Measurements from ENCODE around the gene ALK.

Gene ALK

DNA sequence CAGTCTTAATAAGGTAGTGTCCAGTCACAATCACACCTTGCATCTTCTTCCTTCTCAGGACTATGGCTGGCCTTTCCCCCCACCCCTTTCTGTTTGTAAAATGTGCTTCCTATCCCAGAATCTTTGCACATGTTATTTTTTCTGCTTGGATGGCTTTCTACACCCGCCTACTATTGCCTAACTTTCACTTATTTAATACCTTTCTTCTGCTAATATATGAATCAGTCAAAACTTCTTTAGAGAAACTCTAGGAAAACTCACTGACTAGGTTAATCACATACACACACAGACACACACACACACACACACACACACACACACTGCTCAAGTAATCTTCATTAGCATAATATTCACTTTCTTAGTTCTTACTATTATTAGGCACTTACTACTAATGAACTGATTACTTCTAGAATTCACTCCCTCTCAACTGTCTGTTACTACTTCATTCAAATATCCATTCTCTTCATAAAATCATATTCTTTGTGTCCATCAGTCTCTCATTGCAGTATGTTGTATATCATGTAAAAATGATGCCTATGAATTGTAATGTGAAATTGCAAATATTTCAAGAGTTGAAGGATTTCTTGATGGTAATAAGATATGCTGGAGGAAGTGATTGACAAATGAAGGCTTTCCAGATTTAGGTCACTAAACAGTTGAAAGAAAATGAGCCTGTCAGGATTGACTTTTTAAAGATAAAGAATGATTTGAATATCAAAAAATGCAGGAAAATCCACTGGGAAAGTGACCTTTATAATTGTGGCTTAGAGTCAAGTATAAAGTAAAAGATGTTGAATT lies 754.9 kb downstream of the ALK start:
- DNase-seq: no peak

DNA sequence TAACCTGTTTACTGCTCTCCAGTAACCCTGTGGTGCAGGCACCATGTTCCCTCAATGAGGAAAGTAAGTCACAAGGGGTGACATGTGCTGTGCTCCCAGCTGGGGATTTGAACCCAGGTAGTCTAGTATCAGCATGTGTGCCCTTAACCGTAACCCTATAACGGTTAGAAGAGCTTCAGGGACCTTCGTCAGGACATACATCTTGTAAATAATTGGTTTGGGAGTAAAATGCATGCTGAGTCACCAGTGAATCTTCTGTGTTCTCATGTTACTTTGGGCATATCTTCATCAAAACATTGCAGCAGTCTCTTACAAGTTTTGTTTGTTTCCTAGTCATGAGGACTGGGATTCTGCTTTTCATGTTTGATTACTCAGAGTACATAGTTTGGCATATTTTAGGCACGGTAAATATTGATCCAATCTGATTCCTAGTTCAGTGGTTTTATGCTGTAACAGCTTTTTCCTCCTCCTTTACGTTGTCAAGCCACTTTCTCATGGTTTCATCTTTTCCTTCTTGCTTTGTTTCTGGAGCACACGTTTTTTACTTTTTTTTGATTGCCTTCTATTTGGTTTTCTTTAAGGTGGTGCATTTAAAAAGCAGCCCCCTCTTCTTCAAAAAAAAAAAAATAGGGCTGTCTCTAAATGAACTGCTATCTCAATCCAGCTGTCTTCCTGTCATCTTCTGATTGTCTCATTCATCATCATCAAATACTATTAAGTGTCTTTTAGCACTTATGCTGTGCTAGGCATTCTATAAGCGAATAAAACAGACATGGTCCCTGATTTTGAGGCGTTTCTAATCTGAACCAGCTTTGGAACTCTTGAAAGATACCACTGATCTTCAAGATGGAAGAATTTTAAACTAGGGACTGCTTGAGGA lies 755.8 kb downstream of the ALK start:
- no peak for DNase-seq

DNA sequence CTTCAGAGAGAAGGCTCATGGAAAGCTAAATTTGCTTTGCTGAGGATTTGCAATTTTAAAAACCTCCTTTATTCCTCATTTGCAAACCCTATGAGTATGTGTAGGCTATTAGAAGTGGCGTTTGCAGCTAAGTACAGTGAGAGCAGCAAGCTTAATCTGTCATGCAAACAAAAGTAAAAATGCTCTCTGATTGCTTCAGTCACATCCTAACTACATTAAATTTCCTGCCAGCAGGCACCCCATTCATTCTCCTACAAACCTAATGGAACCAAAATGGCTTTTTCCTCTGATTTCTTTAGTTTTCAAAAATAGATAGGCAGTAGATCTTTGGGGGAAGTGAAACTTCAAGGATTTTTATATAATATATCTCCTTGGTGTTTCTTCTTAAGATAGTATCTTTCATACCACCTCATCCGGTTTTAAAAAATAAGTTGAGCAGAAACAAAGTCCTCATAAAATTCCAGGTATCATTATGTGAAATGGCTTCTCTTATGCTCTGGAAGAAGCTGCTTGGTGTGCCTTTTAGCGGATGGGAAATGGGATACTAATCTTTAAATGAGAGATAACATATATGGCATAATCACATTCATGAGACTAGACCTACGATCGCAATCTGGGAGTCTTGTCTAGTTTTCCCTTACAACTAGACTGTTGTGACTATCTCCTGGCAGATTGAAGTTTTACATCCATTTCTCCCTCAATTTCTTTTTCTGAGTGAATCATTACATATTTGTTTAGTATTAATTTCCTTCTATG lies 757.1 kb downstream of the ALK start:
- no peak for DNase-seq

DNA sequence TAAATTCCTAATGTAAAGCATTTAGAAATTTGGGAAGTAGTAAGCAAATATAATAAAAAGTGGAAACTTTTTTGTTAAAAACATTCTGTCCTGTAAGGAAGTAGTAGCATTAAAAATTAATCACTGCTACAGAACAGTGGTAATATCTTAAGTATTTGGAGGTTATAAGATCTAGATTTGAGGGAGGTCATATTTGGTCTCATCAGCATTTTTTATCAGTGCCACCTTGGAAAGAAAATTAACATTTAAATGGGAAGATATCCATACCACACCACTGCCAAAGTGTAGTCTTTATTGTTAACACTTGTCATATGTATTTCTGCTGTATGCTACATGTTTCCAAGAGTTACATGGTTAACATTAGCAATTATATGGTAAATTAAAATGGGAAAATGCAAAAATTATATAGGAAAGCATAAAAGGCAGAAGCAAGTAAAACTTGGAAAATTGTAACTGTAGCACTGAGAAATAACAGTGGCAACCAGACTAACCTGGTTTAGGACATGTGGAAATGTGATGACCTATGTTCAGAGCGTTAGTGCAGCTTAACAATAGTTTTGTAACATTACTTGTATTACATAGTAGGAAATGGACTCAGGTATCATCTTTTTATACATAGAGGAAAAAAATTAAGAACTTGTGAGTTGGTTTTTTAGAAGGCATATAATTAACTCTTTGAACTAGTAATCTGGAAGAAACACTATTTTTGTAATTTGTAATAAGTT lies 759.0 kb downstream of the ALK start:
- DNase-seq: no peak

DNA sequence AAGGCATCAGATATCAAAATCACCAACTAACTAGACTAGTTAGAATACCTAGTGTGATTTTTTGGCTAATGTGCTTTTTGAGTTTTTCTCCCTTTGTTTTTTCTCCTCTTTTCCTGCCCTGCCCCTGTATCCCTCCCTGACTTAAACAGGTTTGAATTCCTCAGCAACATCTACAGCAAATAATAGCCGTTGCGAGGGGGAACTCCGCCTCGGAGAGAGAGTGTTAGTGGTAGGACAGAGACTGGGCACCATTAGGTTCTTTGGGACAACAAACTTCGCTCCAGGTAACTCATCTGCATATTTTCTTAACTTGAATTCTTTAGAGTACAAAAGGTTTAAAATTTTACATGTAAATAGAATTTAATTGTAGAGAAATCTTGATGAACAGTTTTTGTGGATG lies 761.2 kb downstream of the ALK start:
- no peak for DNase-seq

DNA sequence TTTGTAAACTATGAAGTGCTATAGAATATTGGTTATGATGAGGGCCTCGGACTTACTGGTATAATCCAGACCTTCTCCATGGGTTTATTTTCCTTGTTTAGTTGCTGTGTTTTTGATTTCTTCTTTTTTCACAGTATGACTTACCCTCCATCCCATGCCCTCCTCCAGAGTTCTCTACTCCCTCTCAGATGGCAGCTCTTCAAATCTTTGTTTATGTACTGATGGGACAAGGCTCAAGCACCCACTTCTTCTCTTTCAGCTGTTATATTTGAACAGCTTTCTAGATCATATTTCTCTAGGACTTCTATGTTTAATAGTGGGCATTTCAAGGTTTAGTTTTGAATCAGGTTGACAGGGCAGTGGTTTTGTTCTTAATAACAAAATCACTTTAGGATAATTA lies 762.3 kb downstream of the ALK start:
- DNase-seq: no peak

DNA sequence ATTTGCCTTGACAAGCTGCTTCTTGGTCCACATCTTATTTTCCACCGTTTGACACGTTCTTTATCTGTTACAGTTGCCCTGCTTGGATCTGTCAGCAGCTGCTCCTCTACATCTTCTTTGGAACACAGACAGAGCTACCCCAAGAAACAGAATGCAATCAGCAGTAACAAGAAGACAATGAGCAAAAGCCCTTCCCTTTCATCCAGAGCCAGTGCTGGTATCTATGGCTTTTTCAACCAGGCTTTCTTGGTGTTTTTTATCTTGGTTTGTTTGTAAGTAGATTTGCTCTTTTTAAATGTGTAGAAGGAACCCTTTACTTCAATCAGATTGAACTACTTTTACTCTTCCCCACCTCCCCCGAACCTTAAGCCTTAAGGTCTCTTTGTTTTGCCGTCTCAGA lies 764.3 kb downstream of the ALK start:
- no peak for DNase-seq

DNA sequence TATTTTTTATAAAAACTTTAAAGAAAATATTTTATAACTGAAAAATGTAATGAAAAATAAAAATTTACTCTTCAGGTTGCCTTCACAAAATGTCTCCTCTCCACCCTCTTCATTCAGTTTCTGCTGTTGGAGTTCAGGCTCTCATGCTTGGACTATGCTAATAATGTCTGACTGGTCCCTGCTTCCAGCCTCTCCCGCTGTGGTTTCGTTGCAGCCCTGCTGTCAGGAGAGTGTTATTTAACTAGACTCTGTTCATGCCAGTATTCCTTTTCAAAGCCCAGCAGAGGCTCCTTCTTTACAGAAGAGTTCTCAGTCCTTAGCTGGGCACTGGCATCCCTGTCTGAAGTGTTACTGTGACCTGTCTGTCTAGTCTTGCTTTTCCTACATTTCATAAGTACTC lies 765.8 kb downstream of the ALK start:
- no peak for DNase-seq

DNA sequence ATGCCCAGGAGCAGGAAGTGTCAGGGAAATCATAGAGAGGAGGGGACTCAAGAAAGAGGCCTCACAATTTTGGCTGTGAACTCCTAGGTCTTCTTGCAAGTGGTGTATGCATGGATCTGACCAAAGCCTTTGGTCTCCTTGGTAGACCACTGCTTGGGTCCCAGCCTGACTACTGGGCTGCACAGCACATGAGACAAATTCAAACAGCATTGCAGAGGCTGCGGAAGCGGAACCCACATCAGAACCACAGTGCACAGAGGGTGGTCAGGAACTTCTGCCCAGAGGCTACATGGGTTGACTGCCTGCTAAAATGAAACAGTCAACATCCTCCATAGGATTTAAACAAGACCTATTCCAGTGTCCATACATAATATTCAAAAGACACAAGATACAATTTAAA lies 766.8 kb downstream of the ALK start:
- no peak for DNase-seq

DNA sequence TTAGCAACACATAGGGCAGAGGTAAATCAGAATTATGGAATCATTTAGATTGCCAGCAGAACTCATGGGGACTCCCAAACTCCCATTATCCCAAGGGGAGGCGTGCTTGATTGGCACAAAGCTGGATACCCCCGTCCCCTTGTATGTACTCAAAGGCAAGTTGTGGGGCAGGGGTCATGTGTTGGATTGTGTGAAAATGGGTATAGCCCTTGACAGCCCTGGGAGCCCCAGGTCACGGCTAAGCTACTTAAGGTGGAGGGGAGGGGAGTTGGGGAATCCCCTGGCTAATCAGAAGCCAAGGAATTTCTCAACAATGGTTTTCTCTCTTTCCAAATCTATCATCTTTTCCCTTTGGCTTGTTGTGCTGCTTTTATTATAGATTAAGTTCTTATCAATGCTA lies 773.4 kb downstream of the ALK start:
- DNase-seq: no peak

DNA sequence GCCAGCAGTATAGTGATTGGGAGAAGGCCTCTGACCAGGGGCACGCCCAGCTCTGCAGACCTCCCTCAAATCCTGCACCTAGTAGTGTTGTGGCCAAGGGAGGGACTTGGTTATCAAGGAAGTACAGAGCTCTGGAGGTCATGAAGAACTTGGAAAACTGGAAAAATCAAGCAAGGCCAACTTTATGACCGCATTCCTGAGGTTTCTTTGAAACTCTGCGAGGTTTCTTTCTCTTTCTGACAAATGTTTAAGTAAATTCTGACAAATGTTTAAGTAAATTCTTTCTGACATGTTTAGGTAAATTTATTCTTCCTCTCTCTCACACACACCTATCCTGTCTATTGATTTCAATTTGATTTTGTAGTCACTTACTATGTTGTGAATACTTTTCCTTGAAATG lies 775.2 kb downstream of the ALK start:
- DNase-seq: no peak

DNA sequence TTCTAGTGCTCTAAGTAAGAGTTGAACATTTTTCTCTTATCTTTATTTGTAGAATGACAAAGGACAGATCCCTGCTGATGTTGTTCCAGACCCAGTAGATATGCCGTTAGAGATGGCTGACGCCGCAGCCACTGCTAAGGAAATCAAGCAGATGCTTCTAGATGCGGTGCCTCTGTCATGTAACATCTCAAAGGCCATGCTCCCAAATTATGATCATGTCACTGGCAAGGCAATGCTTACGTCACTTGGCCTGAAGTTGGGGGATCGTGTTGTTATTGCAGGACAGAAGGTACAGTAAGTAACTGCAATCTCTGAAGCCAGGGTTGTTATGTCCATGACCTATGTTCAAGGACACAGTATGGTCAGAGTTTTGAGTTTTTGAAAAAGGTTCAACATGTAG lies 777.7 kb downstream of the ALK start:
- DNase-seq: no peak

All from central memory CD4-positive, alpha-beta T cell (primary cell).